Osteocyte (in vitro differentiated cells): ENCODE results near the gene EXD3. TPM values are rescaled to one million over a fixed set of nuclear protein-coding genes. Genes with fewer than 3 reads are reported as not detected.

Source experiments
- DNase-seq: peaks from one replicate; pipeline ENCODE4 v3.0.0; 2021; ENCODE audit warnings: mixed read lengths; ENCODE audit not compliant: unreplicated experiment; ENCODE audit errors: extremely low spot score
- H3K27ac Mint-ChIP-seq: one replicate; pipeline ENCODE4 v1.8.0; 2021; ENCODE audit warnings: mild to moderate bottlenecking, mixed read lengths; ENCODE audit not compliant: unreplicated experiment
- H3K27me3 Mint-ChIP-seq: one replicate; pipeline ENCODE4 v1.8.0; 2021; ENCODE audit warnings: mixed read lengths; ENCODE audit not compliant: unreplicated experiment
- H3K36me3 Mint-ChIP-seq: one replicate; pipeline ENCODE4 v1.8.0; 2021; ENCODE audit warnings: mixed read lengths; ENCODE audit not compliant: unreplicated experiment
- H3K4me1 Mint-ChIP-seq: one replicate; pipeline ENCODE4 v1.8.0; 2021; ENCODE audit warnings: mixed read lengths; ENCODE audit not compliant: unreplicated experiment
- H3K4me3 Mint-ChIP-seq: one replicate; pipeline ENCODE4 v1.8.0; 2021; ENCODE audit warnings: mild to moderate bottlenecking, moderate library complexity, mixed read lengths; ENCODE audit not compliant: unreplicated experiment
- H3K9me3 Mint-ChIP-seq: one replicate; pipeline ENCODE4 v1.8.0; 2021; ENCODE audit warnings: mixed read lengths; ENCODE audit not compliant: unreplicated experiment
- CTCF ChIP-seq: fragments of 200-600 bp; sonication (generic); IDR thresholded peaks from 2 replicates; pipeline ENCODE4 v1.5.0; 2021; ENCODE audit warnings: antibody characterized with exemption, mild to moderate bottlenecking, moderate library complexity
- total RNA-seq: library from RNA; stranded (reverse); gene quantifications from 2 replicates; pipeline ENCODE4 v1.2.1, GENCODE V29; 2021

EXD3 gene
- total RNA-seq, 1 donor from 2014 or later: 21.5 TPM

- no peak for TF ChIP-seq CTCF
- Mint-ChIP-seq H3K27me3 (no peaks in the 10 kb centered on the region), H3K4me1 (peaks cover 5% of the 10 kb centered on the region), H3K4me3 (no peak overlapping the region), H3K9me3 (no peaks in the 10 kb centered on the region), H3K27ac (no peak overlapping the region), H3K36me3 (peaks cover 12% of the 10 kb centered on the region)
- DNase-seq: no peak
These were observed 26.7 kb downstream of the EXD3 start for GRCh38 chr9:137396227-137396626.

GRCh38 chr9:137395666-137396010 is 27.3 kb downstream of the EXD3 start:
- no peak for DNase-seq
- no peak overlapping the region for H3K4me3 Mint-ChIP-seq
- no peak for TF ChIP-seq CTCF
- H3K27me3 Mint-ChIP-seq: no peaks in the 10 kb centered on the region
- peaks cover 5% of the 10 kb centered on the region for H3K4me1 Mint-ChIP-seq
- H3K9me3 Mint-ChIP-seq: no peaks in the 10 kb centered on the region
- H3K27ac Mint-ChIP-seq: no peak overlapping the region
- H3K36me3 Mint-ChIP-seq: peaks cover 12% of the 10 kb centered on the region

GRCh38 chr9:137394866-137395665 is 27.9 kb downstream of the EXD3 start:
- Mint-ChIP-seq H3K27ac (no peak overlapping the region), H3K36me3 (peaks cover 12% of the 10 kb centered on the region), H3K9me3 (no peaks in the 10 kb centered on the region), H3K4me3 (no peak overlapping the region), H3K27me3 (no peaks in the 10 kb centered on the region), H3K4me1 (peaks cover 5% of the 10 kb centered on the region)
- no peak for TF ChIP-seq CTCF
- DNase-seq: no peak

GRCh38 chr9:137393176-137394150 is 29.5 kb downstream of the EXD3 start:
- peaks cover 7% of the 10 kb centered on the region for H3K36me3 Mint-ChIP-seq
- no peak for TF ChIP-seq CTCF
- H3K27me3 Mint-ChIP-seq: no peaks in the 10 kb centered on the region
- H3K4me3 Mint-ChIP-seq: no peak overlapping the region
- H3K9me3 Mint-ChIP-seq: no peaks in the 10 kb centered on the region
- no peak overlapping the region for H3K27ac Mint-ChIP-seq
- H3K4me1 Mint-ChIP-seq: no peaks in the 10 kb centered on the region
- no peak for DNase-seq
